Measurements from ENCODE around the gene SLC2A3.
"Not testable (repeated sequence)": the region's sequence is repeated elsewhere in the genome, so short reads cannot be mapped to it uniquely, and the experiment has no call there.

The SLC2A3 gene

DNA sequence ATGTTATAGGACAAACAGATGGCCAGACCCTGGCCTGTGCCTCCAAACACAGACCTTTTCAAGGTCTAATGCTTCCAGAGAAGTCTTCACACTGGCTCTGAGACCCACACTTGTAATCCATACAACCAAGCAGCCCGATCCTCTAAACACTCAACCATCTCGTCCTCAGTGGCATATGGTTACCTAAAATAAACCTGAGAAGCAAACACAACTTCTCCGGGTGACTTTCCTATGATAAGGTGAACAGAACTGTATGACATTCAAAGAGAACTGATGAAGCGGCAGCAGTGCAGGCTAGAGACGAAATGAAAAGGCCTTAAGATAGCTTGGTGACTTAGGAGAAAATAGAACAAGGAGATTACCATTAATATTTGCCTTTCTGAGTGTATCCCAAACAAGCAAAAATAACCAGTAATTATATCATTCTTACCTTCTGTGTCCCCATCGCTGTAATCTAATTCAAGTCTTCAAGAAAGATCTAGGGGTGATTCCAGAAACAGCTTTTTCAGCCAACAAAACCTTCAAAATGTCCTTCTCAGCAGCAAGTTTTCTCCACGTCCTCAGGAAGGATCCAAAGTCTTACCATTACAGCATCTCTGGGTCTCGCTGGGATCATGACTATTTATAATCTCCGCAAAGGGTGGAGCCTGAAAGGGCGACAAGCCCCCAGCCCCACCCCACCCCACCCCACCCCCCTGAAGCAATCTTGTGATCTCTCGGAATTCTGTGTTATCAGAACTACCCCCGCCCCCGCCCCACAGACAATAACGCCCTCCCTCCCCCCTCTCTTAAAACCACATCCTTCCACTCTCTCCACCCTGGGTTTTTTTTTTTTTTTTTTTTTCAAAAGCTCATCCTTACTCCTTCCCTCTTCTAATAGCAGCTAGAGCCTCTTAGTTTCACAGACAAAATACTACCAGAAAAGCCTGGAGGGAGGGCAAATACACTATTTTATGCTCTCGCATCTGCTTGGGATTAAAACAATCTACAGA, at the start of gene SLC2A3:
Gene SLC2A3 (minus strand): TSS at position 598 of the 992 bp plus-strand sequence. CDS start 153 bp downstream, at position 445.
- H3K4me3 ChIP-seq (replicated peaks; ENCODE audit: low read depth, low read length): peak within 1 kb of the TSS; percentile 73
- DNase-seq (ENCODE audit: low read depth): peak; percentile 95
- TF ChIP-seq CTCF (IDR thresholded peaks at IDR 0.05; ENCODE audit: low read length, missing control alignments): no peak

DNA sequence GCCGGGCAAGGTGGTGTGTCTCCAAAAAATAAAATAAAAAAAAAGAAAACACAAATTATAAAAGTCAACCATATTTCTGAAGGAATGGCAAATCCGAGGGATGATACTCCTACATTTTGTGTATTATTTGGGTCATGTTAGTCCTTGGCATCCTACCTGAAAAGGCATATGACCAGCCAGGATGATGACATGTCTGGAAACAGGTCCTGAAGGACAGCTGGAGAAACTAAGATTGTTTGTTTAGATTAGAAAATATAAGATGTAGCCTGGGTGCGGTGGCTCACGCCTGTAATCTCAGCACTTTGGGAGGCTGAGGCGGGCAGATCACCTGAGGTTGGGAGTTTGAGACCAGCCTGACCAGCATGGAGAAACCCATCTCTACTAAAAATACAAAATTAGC, 48.9 kb upstream of the SLC2A3 start:
- H3K4me3 ChIP-seq (replicated peaks; ENCODE audit: low read depth, low read length): no peak overlapping the region
- no peak for TF ChIP-seq CTCF (IDR thresholded peaks at IDR 0.05; ENCODE audit: low read length, missing control alignments)
- no peak for DNase-seq (ENCODE audit: low read depth)

DNA sequence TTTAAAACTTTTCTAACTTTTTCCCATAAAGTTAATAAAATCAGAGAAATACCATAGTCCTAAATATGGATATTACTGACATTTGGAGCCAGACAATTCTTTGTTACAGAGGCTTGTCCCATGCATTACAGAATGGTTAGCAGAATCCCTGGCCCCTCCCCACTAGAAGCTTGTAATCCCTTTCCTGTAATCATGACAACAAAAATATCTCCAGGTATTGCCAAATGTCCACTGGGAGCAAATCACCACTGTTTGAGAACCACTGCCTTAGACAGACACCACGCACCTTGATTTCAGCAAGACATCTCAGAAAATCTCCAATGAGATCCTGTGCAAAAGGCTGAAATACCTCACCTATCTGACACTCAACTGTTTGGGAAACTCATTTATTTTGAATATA, 47.5 kb upstream of the SLC2A3 start:
- DNase-seq (ENCODE audit: low read depth); H3K4me3 ChIP-seq (replicated peaks; ENCODE audit: low read depth, low read length): not testable (repeated sequence)

- not testable (repeated sequence) for H3K4me3 ChIP-seq (replicated peaks; ENCODE audit: low read depth, low read length); DNase-seq (ENCODE audit: low read depth)
Observed at GRCh38 chr12:7983019-7983418, 47.0 kb upstream of the SLC2A3 start.

- not testable (repeated sequence) for DNase-seq (ENCODE audit: low read depth); H3K4me3 ChIP-seq (replicated peaks; ENCODE audit: low read depth, low read length)
Observed at GRCh38 chr12:7982332-7982735, 46.3 kb upstream of the SLC2A3 start.

GRCh38 chr12:7981446-7981845, 45.5 kb upstream of the SLC2A3 start:
- H3K4me3 ChIP-seq (replicated peaks; ENCODE audit: low read depth, low read length): no peak overlapping the region
- no peak for TF ChIP-seq CTCF (IDR thresholded peaks at IDR 0.05; ENCODE audit: low read length, missing control alignments)
- no peak for DNase-seq (ENCODE audit: low read depth)

DNA sequence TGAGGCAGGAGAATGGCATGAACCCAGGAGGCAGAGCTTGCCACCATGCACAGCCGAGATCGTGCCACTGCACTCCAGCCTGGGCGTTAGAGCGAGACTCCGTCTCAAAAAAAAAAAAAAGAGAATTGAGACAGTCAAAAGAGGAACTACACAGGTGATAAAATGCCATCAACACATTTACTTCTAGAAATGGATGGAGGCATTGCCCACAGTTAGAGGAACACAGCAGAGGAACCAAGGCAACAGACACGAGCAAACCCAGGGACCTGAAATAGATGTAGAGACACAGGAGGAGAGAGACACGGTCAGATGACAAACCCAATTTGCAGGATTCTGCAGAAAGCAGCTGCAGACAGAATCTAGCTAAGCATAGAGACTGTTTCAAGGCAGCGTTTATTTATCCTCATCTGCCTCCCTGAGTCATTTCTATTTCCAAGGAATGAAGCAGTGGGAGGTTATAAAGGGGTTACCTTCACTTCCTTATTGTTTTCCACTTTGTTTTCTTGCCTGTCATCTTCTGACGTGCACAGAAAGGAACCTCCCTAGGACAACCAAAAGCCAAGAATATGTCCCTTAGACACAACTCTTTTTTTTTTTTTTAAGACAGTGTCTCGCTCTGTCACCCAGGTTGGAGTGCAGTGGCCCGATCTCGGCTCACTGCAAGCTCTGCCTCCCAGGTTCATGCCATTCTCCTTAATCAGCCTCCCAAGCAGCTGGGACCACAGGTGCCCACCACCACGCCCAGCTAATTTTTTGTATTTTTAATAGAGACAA, 41.6 kb upstream of the SLC2A3 start:
- not testable (repeated sequence) for H3K4me3 ChIP-seq (replicated peaks; ENCODE audit: low read depth, low read length); DNase-seq (ENCODE audit: low read depth)

DNA sequence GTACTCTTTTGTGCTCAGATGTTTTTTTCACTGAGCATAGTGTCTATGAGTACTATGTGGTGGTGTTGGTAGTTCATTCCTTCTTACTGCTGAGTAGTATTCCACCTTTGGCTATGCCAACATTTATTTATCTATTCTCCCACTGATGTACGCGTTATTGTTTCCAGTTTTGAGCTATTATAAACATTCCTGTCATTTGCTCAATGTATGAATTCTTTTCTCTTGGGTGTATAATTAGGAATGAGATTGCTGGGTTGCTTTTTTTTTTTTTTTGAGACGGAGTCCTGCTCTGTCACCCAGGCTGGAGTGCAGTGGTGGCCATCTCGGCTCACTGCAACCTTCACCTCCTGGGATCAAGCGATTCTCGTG, 37.5 kb upstream of the SLC2A3 start:
- no peak for DNase-seq (ENCODE audit: low read depth)
- H3K4me3 ChIP-seq (replicated peaks; ENCODE audit: low read depth, low read length): no peak overlapping the region
- TF ChIP-seq CTCF (IDR thresholded peaks at IDR 0.05; ENCODE audit: low read length, missing control alignments): no peak
